Erythroblast (primary cell): ENCODE data around the gene SNX32.

Source experiments
- GATA1 ChIP-seq: IDR thresholded peaks from 2 replicates; pipeline ENCODE4 v1.6.1; 2011; ENCODE audit warnings: low read depth, mild to moderate bottlenecking, control low read depth, low read length, moderate library complexity
- POLR2A ChIP-seq: IDR thresholded peaks from 2 replicates; pipeline ENCODE4 v1.6.1; 2011; ENCODE audit warnings: mild to moderate bottlenecking, low read length

- TF ChIP-seq POLR2A (no peak), GATA1 (no peak)
Measured at GRCh38 chr11:65785319-65786007, 48.3 kb upstream of the SNX32 start.
